Sigmoid colon (tissue), 3 donors: ENCODE results near the gene ZNF746.

Source experiments
- POLR2A ChIP-seq, 2 donors: fragments of 450-650 bp; IDR thresholded peaks; one replicate each; pipeline ENCODE4 v1.6.1; 2016; ENCODE audit warnings: antibody characterized with exemption in 2 of 2, mild to moderate bottlenecking in 2 of 2, moderate library complexity in 2 of 2
- TF ChIP-seq, protein P1 (sequence below), 4 experiments: fragments of 450-650 bp in 3 of 4; fragments of 200-600 bp in 1 of 4; IDR thresholded peaks; one replicate each; pipeline ENCODE4 v1.5.1; 2016 to 2019; ENCODE audit warnings: antibody characterized with exemption in 4 of 4, mild to moderate bottlenecking in 3 of 4, moderate library complexity in 2 of 4

DNA sequence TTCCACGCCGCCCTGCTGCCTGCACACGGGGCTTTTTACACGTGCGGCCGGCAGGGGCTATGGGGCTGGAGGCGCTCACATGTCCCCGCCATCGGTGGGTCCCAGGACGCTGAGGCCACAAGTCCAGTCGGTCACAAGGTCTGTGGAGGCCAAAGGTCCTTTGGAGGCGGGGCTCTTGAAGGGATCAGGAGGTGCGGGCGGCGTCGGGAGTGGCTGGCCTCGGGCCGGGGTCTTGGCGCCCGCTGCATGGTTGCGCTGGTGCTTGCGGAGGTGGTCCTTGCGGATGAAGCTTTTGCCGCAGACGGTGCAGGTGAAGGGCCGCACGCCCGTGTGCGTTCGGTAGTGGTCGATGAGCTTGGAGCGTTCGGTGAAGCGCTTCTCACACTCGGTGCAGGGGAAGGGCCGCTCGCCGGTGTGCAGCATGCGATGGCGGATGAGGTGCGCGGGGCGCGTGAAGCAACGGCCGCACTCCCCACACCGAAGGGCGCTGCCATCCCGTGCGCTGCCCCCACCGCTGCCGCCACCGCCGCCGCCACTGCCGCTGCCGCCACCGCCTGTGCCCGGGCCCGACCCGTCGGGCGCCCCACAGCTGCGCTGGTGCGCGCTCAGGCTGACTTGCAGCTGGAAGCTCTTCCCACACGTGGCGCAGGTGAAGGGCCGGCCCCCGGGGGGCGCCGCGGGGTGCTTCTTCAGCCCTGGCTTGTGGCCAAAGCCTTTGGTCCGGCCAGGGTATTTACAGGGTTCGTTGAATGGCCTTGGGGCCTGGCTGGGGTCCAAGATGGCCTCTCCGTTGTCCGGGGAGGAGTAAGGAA lies 23.1 kb downstream of the ZNF746 start:
- TF ChIP-seq, protein P1, sequence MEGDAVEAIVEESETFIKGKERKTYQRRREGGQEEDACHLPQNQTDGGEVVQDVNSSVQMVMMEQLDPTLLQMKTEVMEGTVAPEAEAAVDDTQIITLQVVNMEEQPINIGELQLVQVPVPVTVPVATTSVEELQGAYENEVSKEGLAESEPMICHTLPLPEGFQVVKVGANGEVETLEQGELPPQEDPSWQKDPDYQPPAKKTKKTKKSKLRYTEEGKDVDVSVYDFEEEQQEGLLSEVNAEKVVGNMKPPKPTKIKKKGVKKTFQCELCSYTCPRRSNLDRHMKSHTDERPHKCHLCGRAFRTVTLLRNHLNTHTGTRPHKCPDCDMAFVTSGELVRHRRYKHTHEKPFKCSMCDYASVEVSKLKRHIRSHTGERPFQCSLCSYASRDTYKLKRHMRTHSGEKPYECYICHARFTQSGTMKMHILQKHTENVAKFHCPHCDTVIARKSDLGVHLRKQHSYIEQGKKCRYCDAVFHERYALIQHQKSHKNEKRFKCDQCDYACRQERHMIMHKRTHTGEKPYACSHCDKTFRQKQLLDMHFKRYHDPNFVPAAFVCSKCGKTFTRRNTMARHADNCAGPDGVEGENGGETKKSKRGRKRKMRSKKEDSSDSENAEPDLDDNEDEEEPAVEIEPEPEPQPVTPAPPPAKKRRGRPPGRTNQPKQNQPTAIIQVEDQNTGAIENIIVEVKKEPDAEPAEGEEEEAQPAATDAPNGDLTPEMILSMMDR (IDR thresholded peaks at IDR 0.05): no peak
- no peak for TF ChIP-seq POLR2A (IDR thresholded peaks at IDR 0.05)
